ENCODE measurements around the gene MSN. TPM values are rescaled to one million over a fixed set of nuclear protein-coding genes. Genes with fewer than 3 reads are reported as not detected.
"Not testable (repeated sequence)": the region's sequence is repeated elsewhere in the genome, so short reads cannot be mapped to it uniquely, and the experiment has no call there.

The MSN gene
- total RNA-seq, 2 experiments from 2014 or later: 489 to 610 TPM

GRCh38 chrX:65652098-65652497, 15.4 kb upstream of the MSN start:
- Mint-ChIP-seq H3K4me3 (no peak overlapping the region), H3K36me3 (no peaks in the 10 kb centered on the region), H3K4me1 (peaks cover 13% of the 10 kb centered on the region), H3K27me3 (no peaks in the 10 kb centered on the region), H3K9me3 (ENCODE audit: low read depth) (no peaks in the 10 kb centered on the region), H3K27ac (no peak overlapping the region)
- CTCF ChIA-PET: no interaction called here
- ATAC-seq (no peak), DNase-seq (no peak)

DNA sequence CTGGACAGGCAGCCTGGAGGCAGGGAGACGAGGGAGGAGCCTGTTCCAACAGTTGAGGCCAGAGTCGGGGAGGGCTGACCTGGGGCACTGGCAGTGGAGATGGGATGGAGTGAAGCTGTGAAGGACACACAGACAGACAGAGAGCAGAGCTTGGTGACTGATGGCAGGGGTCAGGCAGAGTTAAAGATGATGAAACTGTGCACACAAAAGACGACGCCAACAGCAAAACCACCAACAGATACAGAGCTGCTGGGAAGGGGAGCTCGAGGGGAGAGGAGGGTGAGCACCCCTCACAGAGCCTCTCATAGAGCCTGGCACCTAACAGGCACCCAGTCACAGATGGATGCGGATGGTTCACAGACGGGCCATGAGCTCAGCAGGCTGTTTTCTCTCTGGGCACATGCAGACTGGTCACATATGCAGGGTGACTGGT, 10.4 kb upstream of the MSN start:
- not testable (repeated sequence) for H3K9me3 Mint-ChIP-seq (ENCODE audit: low read depth); DNase-seq; H3K36me3 Mint-ChIP-seq; H3K27me3 Mint-ChIP-seq
- CTCF ChIA-PET: interaction anchor here (0.9 to 1.5 kb wide), 2 partner anchors 48 to 61 kb away, joined by 3 read pairs; no protein-coding TSS in a partner anchor
- peak; percentile 38 for ATAC-seq
- H3K27ac Mint-ChIP-seq: peak overlapping the region; percentile 93
- peak overlapping the region; percentile 77 for H3K4me3 Mint-ChIP-seq
- H3K4me1 Mint-ChIP-seq: peaks cover 28% of the 10 kb centered on the region

DNA sequence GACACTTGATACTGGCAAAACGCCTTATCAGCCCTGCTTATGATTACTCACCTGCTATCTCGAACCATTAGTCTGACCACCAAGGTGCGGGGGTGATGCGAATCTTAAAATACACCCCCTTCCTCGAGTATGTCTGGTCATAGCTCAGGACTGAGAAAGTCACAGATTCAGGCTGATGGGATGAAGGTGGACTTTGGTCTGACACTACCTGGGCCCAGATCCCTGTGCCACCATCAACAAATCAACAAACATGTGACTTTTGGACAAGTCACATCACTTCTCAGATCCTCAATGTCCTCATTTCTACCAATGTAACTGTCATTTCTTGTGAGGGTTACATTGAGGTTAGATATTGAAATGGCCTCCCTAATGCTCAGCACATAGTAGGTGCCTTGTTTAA, 9.8 kb upstream of the MSN start:
- H3K4me1 Mint-ChIP-seq: peaks cover 28% of the 10 kb centered on the region
- H3K9me3 Mint-ChIP-seq (ENCODE audit: low read depth): no peaks in the 10 kb centered on the region
- no peak overlapping the region for H3K27ac Mint-ChIP-seq
- DNase-seq (no peak), ATAC-seq (no peak)
- peaks cover 9% of the 10 kb centered on the region for H3K36me3 Mint-ChIP-seq
- no peak overlapping the region for H3K4me3 Mint-ChIP-seq
- H3K27me3 Mint-ChIP-seq: no peaks in the 10 kb centered on the region
- CTCF ChIA-PET: no interaction called here

DNA sequence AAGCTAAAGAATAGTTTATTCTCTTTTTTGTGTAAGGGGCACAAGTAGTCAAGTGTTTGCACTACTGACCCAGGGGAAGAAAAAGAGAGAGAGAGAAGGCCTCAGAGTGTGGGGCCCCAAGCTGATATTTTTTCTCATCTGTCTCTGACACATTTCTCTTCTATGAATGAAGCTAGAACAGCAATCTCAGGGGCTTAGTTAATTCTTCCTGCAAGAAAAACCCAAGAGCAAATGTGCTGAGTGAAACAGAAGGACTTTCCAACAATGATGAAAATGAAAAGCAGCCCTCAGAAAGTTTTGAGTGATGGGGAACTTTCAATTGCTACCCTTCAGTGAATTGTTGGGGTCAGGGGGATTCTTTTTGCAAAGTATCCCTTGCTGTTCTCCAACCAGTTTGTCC, 9.2 kb upstream of the MSN start:
- Mint-ChIP-seq H3K27me3 (no peaks in the 10 kb centered on the region), H3K9me3 (ENCODE audit: low read depth) (no peaks in the 10 kb centered on the region), H3K27ac (no peak overlapping the region), H3K4me3 (no peak overlapping the region), H3K36me3 (peaks cover 10% of the 10 kb centered on the region), H3K4me1 (peaks cover 30% of the 10 kb centered on the region)
- ATAC-seq (no peak), DNase-seq (no peak)
- CTCF ChIA-PET: no interaction called here

- Mint-ChIP-seq H3K36me3 (peaks cover 42% of the 10 kb centered on the region), H3K4me1 (peaks cover 27% of the 10 kb centered on the region), H3K9me3 (ENCODE audit: low read depth) (no peaks in the 10 kb centered on the region), H3K27me3 (no peaks in the 10 kb centered on the region), H3K27ac (peak overlapping the region; percentile 81), H3K4me3 (peak overlapping the region; percentile 69)
- no peak for DNase-seq
- CTCF ChIA-PET: interaction anchor here (1.5 to 1.6 kb wide), 2 partner anchors 30 to 364 kb away, joined by 3 to 5 read pairs; no protein-coding TSS in a partner anchor
- no peak for ATAC-seq
Observed at GRCh38 chrX:65667157-65667502, 324 bp upstream of the MSN start.

- Mint-ChIP-seq H3K9me3 (ENCODE audit: low read depth) (no peaks in the 10 kb centered on the region), H3K27ac (peak overlapping the region; percentile 90), H3K4me3 (peak overlapping the region; percentile 89), H3K36me3 (peaks cover 48% of the 10 kb centered on the region), H3K27me3 (no peaks in the 10 kb centered on the region), H3K4me1 (peaks cover 34% of the 10 kb centered on the region)
- peak; percentile 80 for DNase-seq
- ATAC-seq: peak; percentile 41
- CTCF ChIA-PET: interaction anchor here (0.8 to 1.1 kb wide), 3 partner anchors 55 to 210 kb away, joined by 3 to 8 read pairs (median 3); no protein-coding TSS in a partner anchor
Observed at GRCh38 chrX:65668377-65669310, 1.2 kb downstream of the MSN start.

GRCh38 chrX:65671286-65671685, 3.8 kb downstream of the MSN start:
- Mint-ChIP-seq H3K4me1 (peaks cover 54% of the 10 kb centered on the region), H3K27ac (peak overlapping the region; percentile 84), H3K36me3 (peaks cover 68% of the 10 kb centered on the region), H3K9me3 (ENCODE audit: low read depth) (no peaks in the 10 kb centered on the region), H3K4me3 (peak overlapping the region; percentile 89), H3K27me3 (no peaks in the 10 kb centered on the region)
- DNase-seq (no peak), ATAC-seq (no peak)
- CTCF ChIA-PET: interaction anchor here (0.8 to 1.8 kb wide), 2 partner anchors 34 to 71 kb away, joined by 3 to 4 read pairs; no protein-coding TSS in a partner anchor

GRCh38 chrX:65671966-65672365, 4.5 kb downstream of the MSN start:
- ATAC-seq (no peak), DNase-seq (no peak)
- Mint-ChIP-seq H3K4me1 (peaks cover 53% of the 10 kb centered on the region), H3K36me3 (peaks cover 72% of the 10 kb centered on the region), H3K27me3 (no peaks in the 10 kb centered on the region), H3K4me3 (peak overlapping the region; percentile 89), H3K27ac (peak overlapping the region; percentile 84), H3K9me3 (ENCODE audit: low read depth) (no peaks in the 10 kb centered on the region)
- CTCF ChIA-PET: interaction anchor here (0.8 to 1.8 kb wide), 3 partner anchors 33 to 72 kb away, joined by 3 to 4 read pairs (median 3); no protein-coding TSS in a partner anchor

DNA sequence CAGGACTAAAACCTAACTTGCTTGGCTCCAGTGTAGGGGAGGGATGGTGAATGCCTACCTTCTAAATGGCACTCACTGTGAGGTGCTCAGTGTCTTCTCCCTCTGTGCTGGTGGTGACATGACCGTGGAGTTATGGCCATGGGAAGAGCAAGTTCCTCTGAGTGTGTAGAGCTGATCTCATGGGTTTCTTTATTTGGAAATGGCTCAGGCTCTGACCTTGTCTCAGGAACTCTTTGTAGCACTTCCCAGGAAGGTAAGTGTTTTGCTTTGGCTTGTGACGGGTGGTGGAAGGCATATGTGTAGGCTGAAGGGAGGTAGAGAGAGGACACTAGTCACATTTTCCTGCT, 6.4 kb downstream of the MSN start:
- no peaks in the 10 kb centered on the region for H3K9me3 Mint-ChIP-seq (ENCODE audit: low read depth)
- H3K27ac Mint-ChIP-seq: peak overlapping the region; percentile 89
- H3K4me1 Mint-ChIP-seq: peaks cover 67% of the 10 kb centered on the region
- DNase-seq (no peak), ATAC-seq (peak; percentile 17)
- peaks cover 75% of the 10 kb centered on the region for H3K36me3 Mint-ChIP-seq
- peak overlapping the region; percentile 89 for H3K4me3 Mint-ChIP-seq
- no peaks in the 10 kb centered on the region for H3K27me3 Mint-ChIP-seq
- CTCF ChIA-PET: interaction anchor here (1.8 kb wide), 1 partner anchor 77 kb away, joined by 7 read pairs; no protein-coding TSS in a partner anchor

GRCh38 chrX:65674204-65674893, 6.9 kb downstream of the MSN start:
- Mint-ChIP-seq H3K36me3 (peaks cover 75% of the 10 kb centered on the region), H3K4me3 (peak overlapping the region; percentile 89), H3K9me3 (ENCODE audit: low read depth) (no peaks in the 10 kb centered on the region), H3K27ac (peak overlapping the region; percentile 89), H3K27me3 (no peaks in the 10 kb centered on the region), H3K4me1 (peaks cover 72% of the 10 kb centered on the region)
- CTCF ChIA-PET: interaction anchor here (0.7 to 1.9 kb wide), 4 partner anchors 29 to 80 kb away, joined by 3 to 7 read pairs (median 4); no protein-coding TSS in a partner anchor
- ATAC-seq: peak; percentile 41
- peak; percentile 50 for DNase-seq

DNA sequence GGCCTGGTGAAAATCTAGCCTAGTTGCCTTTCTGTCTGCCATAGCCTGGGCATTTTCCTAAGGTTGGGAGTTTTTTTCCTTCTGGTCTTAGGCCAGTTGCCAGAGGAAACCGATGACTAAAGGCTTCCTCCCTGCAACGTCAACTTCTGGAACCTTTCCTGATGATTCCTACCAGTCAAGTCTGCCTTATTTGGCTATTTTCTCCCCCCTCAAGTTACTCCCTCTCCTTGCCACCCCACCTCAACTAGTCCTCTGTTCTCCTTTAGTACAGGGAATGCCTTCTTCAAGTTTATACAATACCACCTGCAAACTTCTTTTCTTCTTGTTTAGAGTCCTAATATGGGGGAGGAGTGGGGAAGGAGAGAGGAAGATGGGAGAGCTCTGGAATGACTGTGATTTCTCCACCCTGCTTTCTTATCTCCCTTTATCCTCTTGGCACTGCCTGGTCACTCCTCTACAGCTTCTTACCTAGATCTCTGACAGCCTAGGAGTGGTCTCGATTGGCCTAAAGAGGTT, 10.6 kb downstream of the MSN start:
- H3K9me3 Mint-ChIP-seq (ENCODE audit: low read depth): no peaks in the 10 kb centered on the region

DNA sequence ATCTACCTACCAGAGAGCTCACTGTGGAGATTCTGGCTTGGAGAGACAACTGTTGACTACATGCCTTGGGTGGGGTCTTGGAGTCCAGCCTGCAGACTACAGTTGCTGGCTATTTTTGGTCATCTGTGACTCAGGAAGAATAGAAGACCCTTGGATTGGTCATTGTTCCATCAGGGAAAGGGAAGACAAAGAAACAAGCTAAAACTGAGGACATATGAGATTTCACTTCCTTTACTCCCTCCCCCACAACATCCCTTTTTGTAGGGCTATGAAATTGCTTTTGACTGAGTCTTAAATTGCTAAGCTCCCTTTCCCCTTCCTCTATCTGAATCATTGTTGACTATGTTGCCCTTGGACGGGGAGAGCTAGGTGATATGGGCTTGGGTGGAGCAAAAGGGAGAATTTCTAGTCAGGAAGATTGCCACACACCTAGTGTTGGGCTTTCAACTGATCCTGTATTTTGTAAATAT, 11.7 kb downstream of the MSN start:
- H3K27me3 Mint-ChIP-seq: no peaks in the 10 kb centered on the region
- CTCF ChIA-PET: interaction anchor here (1.8 kb wide), 1 partner anchor 9 kb away, joined by 6 read pairs; no protein-coding TSS in a partner anchor
- ATAC-seq (no peak), DNase-seq (no peak)
- H3K4me1 Mint-ChIP-seq: peaks cover 81% of the 10 kb centered on the region
- no peaks in the 10 kb centered on the region for H3K9me3 Mint-ChIP-seq (ENCODE audit: low read depth)
- peak overlapping the region; percentile 64 for H3K27ac Mint-ChIP-seq
- H3K4me3 Mint-ChIP-seq: no peak overlapping the region
- H3K36me3 Mint-ChIP-seq: peaks cover 51% of the 10 kb centered on the region

More for the DNA sequence above, 10.6 kb downstream of the MSN start:
- Mint-ChIP-seq H3K27me3 (no peaks in the 10 kb centered on the region), H3K27ac (peak overlapping the region; percentile 52), H3K4me1 (peaks cover 80% of the 10 kb centered on the region), H3K4me3 (no peak overlapping the region), H3K36me3 (peaks cover 58% of the 10 kb centered on the region)
- ATAC-seq (no peak), DNase-seq (no peak)
- CTCF ChIA-PET: interaction anchor here (1.8 kb wide), 1 partner anchor 10 kb away, joined by 6 read pairs; no protein-coding TSS in a partner anchor

- CTCF ChIA-PET: no interaction called here
- no peaks in the 10 kb centered on the region for H3K9me3 Mint-ChIP-seq (ENCODE audit: low read depth)
- H3K4me1 Mint-ChIP-seq: peaks cover 80% of the 10 kb centered on the region
- peaks cover 42% of the 10 kb centered on the region for H3K36me3 Mint-ChIP-seq
- ATAC-seq (no peak), DNase-seq (no peak)
- H3K4me3 Mint-ChIP-seq: no peak overlapping the region
- H3K27me3 Mint-ChIP-seq: no peaks in the 10 kb centered on the region
- H3K27ac Mint-ChIP-seq: peak overlapping the region; percentile 54
Observed at GRCh38 chrX:65681810-65682209, 14.4 kb downstream of the MSN start.

Data from activated CD8-positive, alpha-beta memory T cell treated with anti-CD3 and anti-CD28 coated beads, Interleukin-2, amount 10 ng/mL, durations not matched to agents 7 days and 5 days (primary cell).